ENCODE data around the gene LPGAT1. TPM values are rescaled to one million over a fixed set of nuclear protein-coding genes. Genes with fewer than 3 reads are reported as not detected.
A peak's percentile ranks its signal among the peaks of the same experiment; 100 is the strongest.

The LPGAT1 gene
- total RNA-seq, 1 experiment from 2014 or later = 41.7 TPM

GRCh38 chr1:211808475-211808874, 22.1 kb downstream of the LPGAT1 start:
- no peak for TF ChIP-seq EZH2 (IDR thresholded peaks at IDR 0.05; ENCODE audit: low read length, unreplicated experiment)
- TF ChIP-seq EZH2phosphoT487 (IDR thresholded peaks at IDR 0.05; ENCODE audit: borderline replicate concordance, low read length) = no peak
- no peak for TF ChIP-seq CTCF (conservative IDR thresholded peaks at IDR 0.05; ENCODE audit: low read depth, low read length)
- Histone ChIP-seq H3K27me3 (ENCODE audit: low read length) (no peaks in the 10 kb centered on the region), H3K4me2 (ENCODE audit: low read length) (no peak overlapping the region), H3K4me1 (ENCODE audit: insufficient read depth, low read length) (no peaks in the 10 kb centered on the region), H3K9me2 (replicated peaks; ENCODE audit: low read length) (no peaks in the 10 kb centered on the region), H3F3A (ENCODE audit: low read length, unreplicated experiment) (no peaks in the 10 kb centered on the region), H3K4me3 (ENCODE audit: low read length) (no peak overlapping the region), H3K9ac (ENCODE audit: low read length) (no peak overlapping the region), H3K27ac (ENCODE audit: low read length) (no peak overlapping the region), H3K36me3 (ENCODE audit: low read depth, low read length) (peaks cover 3% of the 10 kb centered on the region; the same call in 1 of the 2 replicates), H2AFZ (ENCODE audit: low read length) (no peak overlapping the region), H4K20me1 (ENCODE audit: low read length) (no peaks in the 10 kb centered on the region), H3K9me3 (ENCODE audit: low read length) (no peaks in the 10 kb centered on the region), H3K79me2 (ENCODE audit: low read length) (no peaks in the 10 kb centered on the region)
- DNase-seq (peak; percentile 64), ATAC-seq (peak; percentile 95)
- intact Hi-C loops (cut with micrococcal nuclease) = no loop called here
- ChIA-PET CTCF (no interaction called here), POLR2A (ENCODE audit: unreplicated experiment) (no interaction called here)
- BruUV-seq (replicated peaks) = no TSS peak

GRCh38 chr1:211804915-211805314, 25.6 kb downstream of the LPGAT1 start:
- Histone ChIP-seq H3K27me3 (ENCODE audit: low read length) (no peaks in the 10 kb centered on the region), H3K36me3 (ENCODE audit: low read depth, low read length) (peaks cover 10% of the 10 kb centered on the region; the same call in 1 of the 2 replicates), H3K4me3 (ENCODE audit: low read length) (no peak overlapping the region), H3K9me3 (ENCODE audit: low read length) (no peaks in the 10 kb centered on the region; the same call in 1 of the 2 replicates), H3K4me1 (ENCODE audit: insufficient read depth, low read length) (no peaks in the 10 kb centered on the region), H3K27ac (ENCODE audit: low read length) (no peak overlapping the region), H3K4me2 (ENCODE audit: low read length) (no peak overlapping the region), H3K79me2 (ENCODE audit: low read length) (no peaks in the 10 kb centered on the region), H3K9ac (ENCODE audit: low read length) (no peak overlapping the region), H3K9me2 (replicated peaks; ENCODE audit: low read length) (no peaks in the 10 kb centered on the region), H4K20me1 (ENCODE audit: low read length) (no peaks in the 10 kb centered on the region), H3F3A (ENCODE audit: low read length, unreplicated experiment) (no peaks in the 10 kb centered on the region), H2AFZ (ENCODE audit: low read length) (no peak overlapping the region)
- ChIA-PET POLR2A (ENCODE audit: unreplicated experiment) (no interaction called here), CTCF (no interaction called here)
- DNase-seq (no peak), ATAC-seq (no peak)
- no TSS peak for BruUV-seq (replicated peaks)
- intact Hi-C loops (cut with micrococcal nuclease) = no loop called here
- TF ChIP-seq EZH2phosphoT487 (IDR thresholded peaks at IDR 0.05; ENCODE audit: borderline replicate concordance, low read length) = no peak
- no peak for TF ChIP-seq EZH2 (IDR thresholded peaks at IDR 0.05; ENCODE audit: low read length, unreplicated experiment)

- no peaks in the 10 kb centered on the region for H3K4me1 ChIP-seq (ENCODE audit: insufficient read depth, low read length)
- H3K9ac ChIP-seq (ENCODE audit: low read length) = no peak overlapping the region
- H3K4me2 ChIP-seq (ENCODE audit: low read length) = no peak overlapping the region
- TF ChIP-seq EZH2phosphoT487 (IDR thresholded peaks at IDR 0.05; ENCODE audit: borderline replicate concordance, low read length) = no peak
- no peak for TF ChIP-seq EZH2 (IDR thresholded peaks at IDR 0.05; ENCODE audit: low read length, unreplicated experiment)
- no peak for TF ChIP-seq CTCF (conservative IDR thresholded peaks at IDR 0.05; ENCODE audit: low read depth, low read length)
- CTCF ChIA-PET = no interaction called here
- H3K4me3 ChIP-seq (ENCODE audit: low read length) = no peak overlapping the region
- no peak overlapping the region for H3K27ac ChIP-seq (ENCODE audit: low read length)
- intact Hi-C loops (cut with micrococcal nuclease) = no loop called here
- peaks cover 10% of the 10 kb centered on the region; the same call in 1 of the 2 replicates for H3K36me3 ChIP-seq (ENCODE audit: low read depth, low read length)
- ATAC-seq (no peak), DNase-seq (no peak)
- no peaks in the 10 kb centered on the region for H4K20me1 ChIP-seq (ENCODE audit: low read length)
- no peak overlapping the region for H2AFZ ChIP-seq (ENCODE audit: low read length)
- H3K27me3 ChIP-seq (ENCODE audit: low read length) = no peaks in the 10 kb centered on the region
- no TSS peak for BruUV-seq (replicated peaks)
- no peaks in the 10 kb centered on the region; the same call in 1 of the 2 replicates for H3K9me3 ChIP-seq (ENCODE audit: low read length)
- H3K9me2 ChIP-seq (replicated peaks; ENCODE audit: low read length) = no peaks in the 10 kb centered on the region
- H3K79me2 ChIP-seq (ENCODE audit: low read length) = no peaks in the 10 kb centered on the region
- POLR2A ChIA-PET (ENCODE audit: unreplicated experiment) = no interaction called here
- no peaks in the 10 kb centered on the region for H3F3A ChIP-seq (ENCODE audit: low read length, unreplicated experiment)
Measured at GRCh38 chr1:211800925-211801607, 29.5 kb downstream of the LPGAT1 start.

Data from PC-3 (cell line).